GM21723 (cell line): ENCODE measurements around the gene NELFCD.
"Not testable (repeated sequence)": the region's sequence is repeated elsewhere in the genome, so short reads cannot be mapped to it uniquely, and the experiment has no call there.

ENCODE experiments used
- ATAC-seq: cut with Tn5 transposase; IDR thresholded peaks from one replicate; pipeline ENCODE4 v1.9.1; 2021; ENCODE audit warnings: mild to moderate bottlenecking, moderate library complexity; ENCODE audit not compliant: unreplicated experiment

Gene NELFCD

GRCh38 chr20:59023616-59024015 is 42.6 kb downstream of the NELFCD start:
- no peak for ATAC-seq

- ATAC-seq, result no peak
Measured at GRCh38 chr20:59024111-59024530, 43.1 kb downstream of the NELFCD start.

GRCh38 chr20:59025086-59025485 is 44.0 kb downstream of the NELFCD start:
- ATAC-seq, result no peak

- no peak for ATAC-seq
Measured at GRCh38 chr20:59025511-59025910, 44.5 kb downstream of the NELFCD start.

- ATAC-seq, result no peak
Measured at GRCh38 chr20:59026904-59027740, 46.1 kb downstream of the NELFCD start.

GRCh38 chr20:59027741-59028320 is 46.8 kb downstream of the NELFCD start:
- no peak for ATAC-seq

- no peak for ATAC-seq
Measured at GRCh38 chr20:59028812-59029211, 47.8 kb downstream of the NELFCD start.

- no peak for ATAC-seq
Measured at GRCh38 chr20:59030911-59031563, 50.0 kb downstream of the NELFCD start.

- ATAC-seq, result no peak
Measured at GRCh38 chr20:59031564-59032022, 50.5 kb downstream of the NELFCD start.

- peak; percentile 92 for ATAC-seq
Measured at GRCh38 chr20:59032023-59032712, 51.1 kb downstream of the NELFCD start, which contains the start of gene ATP5F1E. Gene ATP5F1E (minus strand): TSS chr20:59032335. CDS start chr20:59032251, 84 bp downstream.

GRCh38 chr20:59032713-59033059 is 51.6 kb downstream of the NELFCD start:
- ATAC-seq, result no peak

- no peak for ATAC-seq
Measured at GRCh38 chr20:59033093-59033492, 52.0 kb downstream of the NELFCD start.

GRCh38 chr20:59033616-59034165 is 52.6 kb downstream of the NELFCD start:
- ATAC-seq, result no peak

- no peak for ATAC-seq
Measured at GRCh38 chr20:59035381-59035780, 54.3 kb downstream of the NELFCD start.

- ATAC-seq, result no peak
Measured at GRCh38 chr20:59037386-59037785, 56.3 kb downstream of the NELFCD start.

GRCh38 chr20:59039233-59039632 is 58.2 kb downstream of the NELFCD start:
- no peak for ATAC-seq

GRCh38 chr20:59040667-59041066 is 59.6 kb downstream of the NELFCD start:
- no peak for ATAC-seq

GRCh38 chr20:59041487-59041886 is 60.4 kb downstream of the NELFCD start:
- not testable (repeated sequence) for ATAC-seq

- ATAC-seq, result peak; percentile 37
Measured at GRCh38 chr20:59042151-59042795, 61.2 kb downstream of the NELFCD start, which contains the start of gene PRELID3B. Gene PRELID3B (minus strand): TSS chr20:59042786. CDS start chr20:59042730, 56 bp downstream.
